ENCODE measurements around the gene MGAT4D.
A peak's percentile ranks its signal among the peaks of the same experiment; 100 is the strongest.
"Not testable (repeated sequence)": the region's sequence is repeated elsewhere in the genome, so short reads cannot be mapped to it uniquely, and the experiment has no call there.

MGAT4D gene

GRCh38 chr4:140497747-140498636 lies at the start of gene MGAT4D:
Gene MGAT4D, minus strand, starts transcription at chr4:140498293. Its CDS starts 71 bp downstream, at chr4:140498222.
- DNase-seq: no peak

GRCh38 chr4:140533951-140534480 lies 35.9 kb upstream of the MGAT4D start:
- DNase-seq: peak; percentile 38

- no peak for DNase-seq
Measured at GRCh38 chr4:140529434-140529833, 31.3 kb upstream of the MGAT4D start.

- peak; percentile 97 for DNase-seq
Measured at GRCh38 chr4:140523857-140524742, 26.0 kb upstream of the MGAT4D start, which contains the start of gene ELMOD2. Gene ELMOD2, plus strand, starts transcription at chr4:140524168. Its CDS starts 1,261 bp downstream, at chr4:140525429.

GRCh38 chr4:140523370-140523856 lies 25.3 kb upstream of the MGAT4D start:
- no peak for DNase-seq

- no peak for DNase-seq
Measured at GRCh38 chr4:140515423-140515822, 17.3 kb upstream of the MGAT4D start.

GRCh38 chr4:140513765-140514164 lies 15.7 kb upstream of the MGAT4D start:
- DNase-seq: not testable (repeated sequence)

GRCh38 chr4:140504261-140504660 lies 6.2 kb upstream of the MGAT4D start:
- no peak for DNase-seq

- DNase-seq: no peak
Measured at GRCh38 chr4:140499391-140499790, 1.3 kb upstream of the MGAT4D start.

GRCh38 chr4:140497405-140497746 lies 717 bp downstream of the MGAT4D start:
- no peak for DNase-seq

- DNase-seq: no peak
Measured at GRCh38 chr4:140485939-140486338, 12.2 kb downstream of the MGAT4D start.

- DNase-seq: no peak
Measured at GRCh38 chr4:140483445-140483844, 14.6 kb downstream of the MGAT4D start.

- no peak for DNase-seq
Measured at GRCh38 chr4:140472156-140472555, 25.9 kb downstream of the MGAT4D start.

- DNase-seq: peak; percentile 3
Measured at GRCh38 chr4:140469791-140470733, 28.0 kb downstream of the MGAT4D start.

GRCh38 chr4:140466146-140466545 lies 31.9 kb downstream of the MGAT4D start:
- no peak for DNase-seq

GRCh38 chr4:140463614-140464013 lies 34.5 kb downstream of the MGAT4D start:
- DNase-seq: no peak

GRCh38 chr4:140463182-140463581 lies 34.9 kb downstream of the MGAT4D start:
- DNase-seq: no peak

GRCh38 chr4:140450352-140450751 lies 47.7 kb downstream of the MGAT4D start:
- no peak for DNase-seq

GRCh38 chr4:140448830-140449229 lies 49.3 kb downstream of the MGAT4D start:
- DNase-seq: no peak

- no peak for DNase-seq
Measured at GRCh38 chr4:140448162-140448561, 49.9 kb downstream of the MGAT4D start.

- not testable (repeated sequence) for DNase-seq
Measured at GRCh38 chr4:140444347-140444746, 53.7 kb downstream of the MGAT4D start.

GRCh38 chr4:140439644-140440142 lies 58.4 kb downstream of the MGAT4D start:
- DNase-seq: no peak

Data from EL (cell line).